Gastrocnemius medialis (tissue), 4 donors: Measurements from ENCODE around the gene CCR1. TPM values are rescaled to one million over a fixed set of nuclear protein-coding genes. Genes with fewer than 3 reads are reported as not detected.
"Not testable (repeated sequence)": the region's sequence is repeated elsewhere in the genome, so short reads cannot be mapped to it uniquely, and the experiment has no call there.

Source experiments
- ATAC-seq, 2 donors: fragments of 150-250 bp; one replicate each; pipeline ENCODE4 v1.9.1; 2016
- DNase-seq, 2 donors: peaks; one replicate each; pipeline ENCODE4 v3.0.0-alpha.2; 2019
- H3K27ac ChIP-seq, 4 donors: fragments of 200-600 bp; sonication (generic); 1 replicate in 1 of 4; 2 replicates in 3 of 4; pipeline ENCODE4 v1.5.1; 2016 to 2018; ENCODE audit warnings: mild to moderate bottlenecking in 2 of 4, moderate library complexity in 1 of 4
- H3K27me3 ChIP-seq, 3 donors: fragments of 200-600 bp; sonication (generic) in 2 of 3; 1 replicate in 1 of 3; 2 replicates in 2 of 3; pipeline versions ENCODE4 v1.5.1 to v1.6.0; 2016 to 2019; ENCODE audit warnings: mild to moderate bottlenecking in 1 of 3, moderate library complexity in 1 of 3
- H3K36me3 ChIP-seq, 2 donors: fragments of 200-600 bp; sonication (generic) in 1 of 2; one replicate each; pipeline ENCODE4 v1.5.1; 2017 to 2018
- H3K4me1 ChIP-seq, 2 donors: fragments of 200-600 bp; sonication (generic) in 1 of 2; one replicate each; pipeline ENCODE4 v1.5.1; 2016 to 2017; ENCODE audit warnings: mild to moderate bottlenecking in 2 of 2
- H3K4me3 ChIP-seq, 4 donors: fragments of 200-600 bp; sonication (generic) in 3 of 4; 1 replicate in 1 of 4; 2 replicates in 3 of 4; pipeline ENCODE4 v1.5.1; 2016 to 2019; ENCODE audit warnings: mild to moderate bottlenecking in 2 of 4
- H3K9me3 ChIP-seq, 3 donors: fragments of 200-600 bp; sonication (generic) in 2 of 3; 1 replicate in 1 of 3; 2 replicates in 2 of 3; pipeline ENCODE4 v1.5.1; 2016 to 2019
- CTCF ChIP-seq, 5 experiments: fragments of 450-650 bp in 3 of 5; fragments of 200-600 bp in 2 of 5; sonication (generic) in 2 of 5; IDR thresholded peaks in 4 of 5; conservative IDR thresholded peaks in 1 of 5; 1 replicate in 4 of 5; 2 replicates in 1 of 5; pipeline ENCODE4 v1.5.1; 2016 to 2019; ENCODE audit warnings: antibody characterized with exemption in 5 of 5, mild to moderate bottlenecking in 3 of 5, moderate library complexity in 3 of 5
- POLR2A ChIP-seq, 2 donors: fragments of 450-650 bp; IDR thresholded peaks; one replicate each; pipeline ENCODE4 v1.6.1; 2017; ENCODE audit warnings: antibody characterized with exemption in 2 of 2, mild to moderate bottlenecking in 2 of 2, moderate library complexity in 2 of 2
- in situ Hi-C, 4 donors: fragments of 200-750 bp; cut with MboI; loops; one replicate each; pipeline versions ENCODE4 v1.15.0 to v1.8.0; 2017; ENCODE audit warnings: low sequenced_read_pairs in 4 of 4
- intact Hi-C: fragments of 100-400 bp; cut with DNase I; formaldehyde crosslinking; loops from one replicate; pipeline ENCODE4 v1.15.1; 2023; ENCODE audit warnings: low total_unique reads
- total RNA-seq, 4 donors: library from RNA; depleted of rRNA; stranded (reverse); fragments of >200 nt; gene quantifications; one replicate each; pipeline versions ENCODE4 v1.1.0 to v1.2.3, GENCODE V29; 2016

The CCR1 gene
- total RNA-seq, 4 donors from 2014 or later: 0.53 to 2.3 (median 1.9) TPM

GRCh38 chr3:46183330-46183729, 24.8 kb downstream of the CCR1 start:
- Histone ChIP-seq H3K9me3 (no peaks in the 10 kb centered on the region), H3K36me3 (no peaks in the 10 kb centered on the region), H3K4me1 (no peaks in the 10 kb centered on the region), H3K4me3 (no peak overlapping the region), H3K27ac (no peak overlapping the region), H3K27me3 (no peaks in the 10 kb centered on the region)
- intact Hi-C loops: no loop called here
- in situ Hi-C loops: no loop called here
- ATAC-seq: no peak
- TF ChIP-seq POLR2A (IDR thresholded peaks at IDR 0.05) (no peak), CTCF (IDR thresholded peaks at IDR 0.05 in 4 of 5, conservative IDR thresholded peaks at IDR 0.05 in 1 of 5) (no peak)
- DNase-seq: no peak

- Histone ChIP-seq H3K9me3 (no peaks in the 10 kb centered on the region), H3K27me3 (no peaks in the 10 kb centered on the region), H3K4me1 (no peaks in the 10 kb centered on the region), H3K27ac (no peak overlapping the region), H3K36me3 (no peaks in the 10 kb centered on the region), H3K4me3 (no peak overlapping the region)
- intact Hi-C loops: no loop called here
- DNase-seq (no peak), ATAC-seq (no peak)
- TF ChIP-seq POLR2A (IDR thresholded peaks at IDR 0.05) (no peak), CTCF (IDR thresholded peaks at IDR 0.05 in 4 of 5, conservative IDR thresholded peaks at IDR 0.05 in 1 of 5) (no peak)
- in situ Hi-C loops: no loop called here
These were observed 39.3 kb downstream of the CCR1 start for GRCh38 chr3:46168583-46169345.

GRCh38 chr3:46163556-46164041, 44.5 kb downstream of the CCR1 start:
- H3K27me3 ChIP-seq: no peaks in the 10 kb centered on the region
- no peaks in the 10 kb centered on the region for H3K36me3 ChIP-seq
- in situ Hi-C loops (no loop called here), intact Hi-C loops (no loop called here)
- no peak overlapping the region for H3K27ac ChIP-seq
- TF ChIP-seq CTCF (IDR thresholded peaks at IDR 0.05 in 4 of 5, conservative IDR thresholded peaks at IDR 0.05 in 1 of 5) (no peak), POLR2A (IDR thresholded peaks at IDR 0.05) (no peak)
- no peak overlapping the region for H3K4me3 ChIP-seq
- no peaks in the 10 kb centered on the region for H3K4me1 ChIP-seq
- no peak for DNase-seq
- no peak for ATAC-seq
- H3K9me3 ChIP-seq: no peaks in the 10 kb centered on the region

GRCh38 chr3:46162975-46163555, 45.0 kb downstream of the CCR1 start:
- ATAC-seq (no peak), DNase-seq (no peak)
- Histone ChIP-seq H3K4me1 (no peaks in the 10 kb centered on the region), H3K4me3 (no peak overlapping the region), H3K27ac (no peak overlapping the region), H3K36me3 (no peaks in the 10 kb centered on the region), H3K27me3 (no peaks in the 10 kb centered on the region), H3K9me3 (no peaks in the 10 kb centered on the region)
- in situ Hi-C loops: no loop called here
- TF ChIP-seq POLR2A (IDR thresholded peaks at IDR 0.05) (no peak), CTCF (IDR thresholded peaks at IDR 0.05 in 4 of 5, conservative IDR thresholded peaks at IDR 0.05 in 1 of 5) (no peak)
- intact Hi-C loops: no loop called here

GRCh38 chr3:46157685-46158084, 50.4 kb downstream of the CCR1 start:
- H3K27me3 ChIP-seq, intact Hi-C loops, in situ Hi-C loops, H3K9me3 ChIP-seq, H3K4me3 ChIP-seq, H3K4me1 ChIP-seq, H3K27ac ChIP-seq, DNase-seq, H3K36me3 ChIP-seq, ATAC-seq: not testable (repeated sequence)
